Fibroblast of villous mesenchyme (primary cell): Measurements from ENCODE around the gene LHFPL3. TPM values are rescaled to one million over a fixed set of nuclear protein-coding genes. Genes with fewer than 3 reads are reported as not detected.

ENCODE experiments used
- DNase-seq: peaks from one replicate; pipeline ENCODE4 v3.0.0-alpha.2; 2010; ENCODE audit warnings: low read depth
- H3K4me3 ChIP-seq: 2 replicates; pipeline ENCODE4 v1.5.1; 2011; ENCODE audit warnings: low read depth, mild to moderate bottlenecking, low read length
- total RNA-seq: library from RNA; depleted of rRNA; stranded (reverse); fragments of >200 nt; gene quantifications from 2 replicates; pipeline ENCODE4 v1.2.3, GENCODE V29; 2012
- TF ChIP-seq, protein P1 (sequence below): IDR thresholded peaks from 2 replicates; pipeline ENCODE4 v1.5.1; 2012; ENCODE audit warnings: low read depth, mild to moderate bottlenecking, low read length; ENCODE audit not compliant: insufficient read depth

Gene LHFPL3
- total RNA-seq, 1 donor = not detected

DNA sequence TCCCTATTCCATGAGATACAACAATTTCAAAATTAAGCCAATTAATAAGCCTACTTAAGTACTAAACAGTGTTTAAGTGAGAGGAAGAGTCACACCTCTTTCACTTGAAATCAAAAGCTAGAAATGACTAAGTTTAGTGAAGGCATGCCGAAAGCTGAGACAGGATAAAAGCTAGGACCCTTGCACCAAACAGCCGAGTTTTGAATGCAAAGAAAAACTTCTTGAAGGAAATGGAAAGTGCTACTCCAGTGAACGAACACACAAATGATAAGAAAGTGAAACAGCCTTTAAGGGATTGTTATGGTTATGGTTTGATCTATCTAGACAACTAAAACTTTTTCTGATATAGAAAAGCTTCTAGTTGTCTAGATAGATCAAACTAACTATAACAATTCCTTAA is 550.2 kb downstream of the LHFPL3 start:
- H3K4me3 ChIP-seq = no peak overlapping the region
- TF ChIP-seq, protein P1, sequence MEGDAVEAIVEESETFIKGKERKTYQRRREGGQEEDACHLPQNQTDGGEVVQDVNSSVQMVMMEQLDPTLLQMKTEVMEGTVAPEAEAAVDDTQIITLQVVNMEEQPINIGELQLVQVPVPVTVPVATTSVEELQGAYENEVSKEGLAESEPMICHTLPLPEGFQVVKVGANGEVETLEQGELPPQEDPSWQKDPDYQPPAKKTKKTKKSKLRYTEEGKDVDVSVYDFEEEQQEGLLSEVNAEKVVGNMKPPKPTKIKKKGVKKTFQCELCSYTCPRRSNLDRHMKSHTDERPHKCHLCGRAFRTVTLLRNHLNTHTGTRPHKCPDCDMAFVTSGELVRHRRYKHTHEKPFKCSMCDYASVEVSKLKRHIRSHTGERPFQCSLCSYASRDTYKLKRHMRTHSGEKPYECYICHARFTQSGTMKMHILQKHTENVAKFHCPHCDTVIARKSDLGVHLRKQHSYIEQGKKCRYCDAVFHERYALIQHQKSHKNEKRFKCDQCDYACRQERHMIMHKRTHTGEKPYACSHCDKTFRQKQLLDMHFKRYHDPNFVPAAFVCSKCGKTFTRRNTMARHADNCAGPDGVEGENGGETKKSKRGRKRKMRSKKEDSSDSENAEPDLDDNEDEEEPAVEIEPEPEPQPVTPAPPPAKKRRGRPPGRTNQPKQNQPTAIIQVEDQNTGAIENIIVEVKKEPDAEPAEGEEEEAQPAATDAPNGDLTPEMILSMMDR = no peak
- DNase-seq = no peak

DNA sequence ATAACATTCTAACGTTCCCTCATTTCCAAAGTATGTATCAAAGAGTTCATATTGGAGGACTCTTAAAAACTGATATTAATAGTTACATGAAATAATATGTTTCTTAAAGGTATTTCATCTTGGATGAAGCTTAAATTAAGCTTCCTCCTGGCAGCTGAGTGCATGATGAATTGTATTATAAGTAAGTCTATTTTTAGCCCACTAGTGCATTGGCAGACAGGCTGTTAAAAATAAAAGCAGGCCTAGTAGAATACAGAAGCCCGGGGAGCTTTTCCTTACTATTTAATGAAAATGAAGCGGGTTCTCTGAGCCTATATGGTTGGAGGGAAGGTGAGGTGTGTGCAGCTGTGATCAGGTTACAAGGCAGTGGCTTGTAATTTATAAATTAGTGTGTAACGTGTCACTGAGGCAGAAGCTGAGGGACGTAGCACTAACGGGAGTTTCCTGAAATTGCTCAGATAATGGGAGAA is 554.9 kb downstream of the LHFPL3 start:
- no peak for DNase-seq
- TF ChIP-seq, protein P1 = no peak

DNA sequence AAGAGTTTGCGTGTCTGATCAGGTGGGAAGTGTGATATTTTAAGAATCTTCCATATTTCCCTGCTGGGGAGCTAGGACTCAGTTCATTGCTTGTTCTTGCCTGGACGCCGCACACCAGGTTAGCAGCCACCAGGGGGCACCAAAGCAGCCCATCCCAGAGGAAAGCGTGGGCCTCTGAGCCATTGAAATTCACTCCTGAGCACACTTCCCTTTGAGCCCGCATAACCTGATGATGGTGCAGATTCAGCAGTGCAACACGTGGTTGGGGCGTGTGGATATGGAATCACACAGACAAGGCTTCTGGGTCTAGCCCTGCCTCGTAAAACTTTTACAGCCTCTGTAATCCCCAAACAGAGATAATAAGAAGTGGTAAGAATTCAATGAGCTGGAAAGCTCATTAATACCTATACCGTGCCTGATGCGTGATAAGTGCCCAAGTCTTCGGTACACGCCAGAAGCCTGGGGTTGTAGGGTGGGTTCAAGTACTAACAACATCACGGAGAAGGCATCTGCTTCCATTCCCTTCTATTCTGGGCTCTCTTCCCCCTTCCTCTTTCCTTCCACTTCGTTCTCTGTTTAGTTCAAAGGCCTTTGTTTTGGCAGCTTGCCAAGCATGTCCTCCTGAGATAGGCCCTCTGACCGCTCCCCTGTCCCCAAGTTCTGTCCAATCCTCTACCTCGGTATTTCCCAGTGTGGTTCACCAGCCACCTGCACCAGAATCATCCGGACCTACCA is 555.5 kb downstream of the LHFPL3 start:
- H3K4me3 ChIP-seq = no peak overlapping the region
- DNase-seq = peak; percentile 91
- TF ChIP-seq, protein P1 = peak; percentile 94

More for the DNA sequence above, 554.9 kb downstream of the LHFPL3 start:
- no peak overlapping the region for H3K4me3 ChIP-seq

DNA sequence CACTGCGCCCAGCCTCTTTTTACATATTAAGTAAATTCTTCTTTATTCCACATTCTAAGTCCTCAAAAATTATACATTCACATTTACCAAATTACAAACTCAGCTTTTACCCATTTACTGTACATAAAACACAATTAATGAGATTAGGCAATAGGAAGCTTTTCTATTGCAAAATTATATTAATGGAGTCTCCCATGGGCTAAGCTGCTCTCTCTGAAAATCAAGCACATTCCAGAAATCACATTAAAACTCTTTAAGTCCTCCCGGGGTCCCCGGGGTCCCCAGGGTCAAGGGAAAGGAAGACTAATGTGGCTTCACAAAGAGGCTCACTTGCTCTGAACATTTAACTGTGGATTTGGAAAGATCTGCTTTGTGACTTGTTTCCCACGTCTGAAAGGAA is 558.2 kb downstream of the LHFPL3 start:
- H3K4me3 ChIP-seq = no peak overlapping the region
- TF ChIP-seq, protein P1 = no peak
- no peak for DNase-seq

DNA sequence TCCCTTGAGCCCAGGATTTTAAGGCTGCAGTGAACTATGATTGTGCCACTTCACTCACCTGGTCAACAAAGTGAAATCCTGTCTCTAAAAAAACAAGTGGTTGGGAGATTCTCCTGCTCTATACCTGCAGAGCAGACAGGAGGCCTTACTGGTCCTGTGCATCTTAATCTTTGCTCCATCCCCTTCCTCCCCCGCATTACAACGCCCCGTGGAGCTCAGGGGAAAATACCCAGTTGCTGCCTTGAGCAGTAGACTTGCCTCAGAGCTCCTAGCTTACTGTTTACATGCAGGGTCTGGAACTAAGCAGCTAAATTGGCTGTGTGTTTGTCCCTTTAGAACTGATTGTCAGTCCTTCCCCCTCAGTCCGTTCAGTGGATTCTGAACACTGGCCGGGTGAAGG is 561.8 kb downstream of the LHFPL3 start:
- TF ChIP-seq, protein P1 = no peak
- H3K4me3 ChIP-seq = no peak overlapping the region
- no peak for DNase-seq

DNA sequence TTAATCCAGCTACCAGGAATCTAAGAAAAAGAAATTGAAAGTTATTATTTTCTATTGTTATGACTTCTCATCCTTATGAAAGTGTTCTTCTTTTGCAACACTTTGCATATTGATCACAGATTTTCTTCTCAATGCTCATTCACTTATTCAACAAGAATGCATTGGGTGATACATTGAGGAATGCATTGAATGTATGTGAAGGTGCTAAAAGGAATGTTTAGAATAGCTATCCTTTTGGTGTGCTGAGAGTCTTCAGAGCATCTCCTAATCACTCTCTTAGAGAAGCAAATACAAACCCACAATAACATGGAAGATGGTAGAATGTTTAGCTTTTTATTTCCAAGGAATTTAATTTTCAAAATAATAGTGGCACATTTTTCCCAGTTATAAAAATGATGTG is 563.5 kb downstream of the LHFPL3 start:
- TF ChIP-seq, protein P1 = no peak
- no peak for DNase-seq
- no peak overlapping the region for H3K4me3 ChIP-seq

DNA sequence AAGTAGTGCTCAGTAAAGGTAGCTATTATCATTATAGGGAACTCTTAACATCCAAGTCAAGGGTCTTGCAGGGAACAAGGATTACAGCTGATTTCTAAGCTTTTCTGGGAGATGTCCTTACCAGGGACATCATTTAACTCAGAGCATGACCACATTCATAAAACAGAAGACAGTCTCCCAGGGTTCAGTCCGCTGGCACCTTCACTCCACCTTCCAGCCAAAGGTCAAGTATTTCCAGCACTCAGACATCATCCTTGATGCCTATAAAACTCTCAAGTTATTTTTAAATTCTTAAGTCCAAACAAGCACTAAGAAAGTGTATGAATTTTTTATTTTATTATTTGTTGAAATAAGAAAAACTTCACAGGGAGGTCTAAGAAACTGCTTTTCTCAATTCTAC is 565.9 kb downstream of the LHFPL3 start:
- TF ChIP-seq, protein P1 = no peak
- no peak for DNase-seq
- no peak overlapping the region for H3K4me3 ChIP-seq
